SU-DHL-6 (cell line): ENCODE results near the gene HOXD4.

Experiments
- CTCF ChIP-seq: fragments of 200-600 bp; sonication (generic); IDR thresholded peaks from one replicate; pipeline ENCODE4 v1.5.1; 2017; ENCODE audit warnings: antibody characterized with exemption, mild to moderate bottlenecking, low read length, moderate library complexity; ENCODE audit not compliant: insufficient read depth, poor library complexity, severe bottlenecking
- EZH2phosphoT487 ChIP-seq: fragments of 200-600 bp; sonication (generic), shearing (Covaris generic); conservative IDR thresholded peaks from 2 replicates; pipeline ENCODE4 v1.6.1; 2018; ENCODE audit warnings: mild to moderate bottlenecking, antibody characterized with exemption, low read length, moderate library complexity, mixed read lengths

- TF ChIP-seq EZH2phosphoT487 (no peak), CTCF (no peak)
These were observed 12.3 kb downstream of the HOXD4 start for GRCh38 chr2:176163672-176164056.
